Panc1 (cell line): ENCODE results near the gene TMEM9B. TPM values are rescaled to one million over a fixed set of nuclear protein-coding genes. Genes with fewer than 3 reads are reported as not detected.

Experiments
- ATAC-seq: fragments of 200-7000 bp; cut with Tn5 transposase; 2 replicates; pipeline ENCODE4 v1.9.1; 2020; ENCODE audit warnings: mild to moderate bottlenecking, moderate library complexity
- BruUV-seq: library from RNA; stranded (reverse); fragments of 400-500 nt; replicated peaks from 2 replicates; lab custom pipeline; 2021; lab: Mats Ljungman, UMichigan
- CTCF ChIA-PET: fragments of 300-600 bp; sonication (Branson Sonifier 250); formaldehyde crosslinking; loops from one replicate; lab custom pipeline; 2022; ENCODE audit warnings: antibody characterized with exemption; lab: Charles Lee
- POLR2A ChIA-PET: fragments of 300-600 bp; sonication (Branson Sonifier 250); formaldehyde crosslinking; loops from one replicate; lab custom pipeline; 2022; ENCODE audit warnings: antibody characterized with exemption; lab: Charles Lee
- DNase-seq: peaks from one replicate; pipeline ENCODE4 v3.0.0-alpha.2; 2010; ENCODE audit warnings: low read depth, low spot score
- H3K27ac ChIP-seq: 2 replicates; pipeline ENCODE4 v1.5.1; 2011; ENCODE audit warnings: mild to moderate bottlenecking, low read length, inconsistent platforms
- H3K27me3 ChIP-seq: fragments of 200-500 bp; sonication (Bioruptor generic); 2 replicates; pipeline ENCODE4 v1.6.0; 2014; ENCODE audit warnings: low read length, inconsistent platforms; ENCODE audit not compliant: control insufficient read depth, insufficient read depth
- H3K36me3 ChIP-seq: fragments of 200-500 bp; sonication (Bioruptor generic); 2 replicates; pipeline ENCODE4 v1.5.1; 2014; ENCODE audit warnings: inconsistent platforms, mild to moderate bottlenecking, low read length, moderate library complexity; ENCODE audit not compliant: control insufficient read depth, insufficient read depth
- H3K4me1 ChIP-seq: 2 replicates; pipeline ENCODE4 v1.5.1; 2011; ENCODE audit warnings: inconsistent platforms, mild to moderate bottlenecking, low read length, moderate library complexity; ENCODE audit not compliant: control insufficient read depth, insufficient read depth
- H3K4me3 ChIP-seq, 2 experiments: 2 replicates each; pipeline ENCODE4 v1.5.1; 2011 to 2012; ENCODE audit warnings: low read depth in 2 of 2, low read length in 2 of 2, mild to moderate bottlenecking in 2 of 2, inconsistent platforms in 1 of 2, moderate library complexity in 1 of 2
- H3K9me3 ChIP-seq: fragments of 200-500 bp; sonication (Bioruptor generic); 2 replicates; pipeline ENCODE4 v1.5.1; 2014; ENCODE audit warnings: low read depth, mild to moderate bottlenecking, inconsistent platforms, low read length, moderate library complexity; ENCODE audit not compliant: control insufficient read depth, insufficient read depth
- CTCF ChIP-seq: fragments of 450-650 bp; IDR thresholded peaks from 2 replicates; pipeline ENCODE4 v1.5.1; 2017; ENCODE audit warnings: mild to moderate bottlenecking
- POLR2AphosphoS5 ChIP-seq: IDR thresholded peaks from 2 replicates; pipeline ENCODE4 v1.6.1; 2012; ENCODE audit warnings: mild to moderate bottlenecking, low read depth, low read length, moderate library complexity
- REST ChIP-seq, 2 experiments: IDR thresholded peaks; 2 replicates each; pipeline ENCODE4 v1.6.1; 2011 to 2012; ENCODE audit warnings: low read depth in 2 of 2, control low read depth in 1 of 2, low read length in 1 of 2, mild to moderate bottlenecking in 1 of 2, moderate library complexity in 1 of 2; ENCODE audit not compliant: insufficient read depth in 1 of 2
- SIN3A ChIP-seq: IDR thresholded peaks from 2 replicates; pipeline ENCODE4 v1.6.1; 2012; ENCODE audit warnings: low read depth, mild to moderate bottlenecking, low read length, moderate library complexity, borderline replicate concordance; ENCODE audit not compliant: insufficient read depth
- TCF7L2 ChIP-seq: IDR thresholded peaks from 2 replicates; pipeline ENCODE4 v1.6.1; 2011; ENCODE audit warnings: mild to moderate bottlenecking, low read depth, low read length, inconsistent platforms
- in situ Hi-C: cut with HindIII; loops from 2 replicates; pipeline ENCODE4 v1.10.0; 2016; ENCODE audit warnings: low sequenced_read_pairs, low pct_unique_long_range_greater_than_20kb
- intact Hi-C: fragments of 100-400 bp; cut with micrococcal nuclease; formaldehyde crosslinking; loops from one replicate; pipeline ENCODE4 v1.10.0; 2022; ENCODE audit not compliant: unreplicated experiment
- total RNA-seq: library from RNA; stranded (reverse); gene quantifications from one replicate; pipeline ENCODE4 v1.2.1, GENCODE V29; 2021; ENCODE audit not compliant: unreplicated experiment

Gene TMEM9B
- total RNA-seq, 1 experiment from 2014 or later, result 76.2 TPM

GRCh38 chr11:8925711-8926110 is 38.5 kb downstream of the TMEM9B start:
- TF ChIP-seq POLR2AphosphoS5, result no peak
- TF ChIP-seq SIN3A, result no peak
- TF ChIP-seq TCF7L2, result no peak
- TF ChIP-seq CTCF, result no peak
- no peak for TF ChIP-seq REST (IDR thresholded peaks at IDR 0.05; ENCODE audit: insufficient read depth in 1 of 2, low read depth in 2 of 2, low read length in 1 of 2)
- ChIA-PET POLR2A (no interaction called here), CTCF (no interaction called here)
- no peak for ATAC-seq
- BruUV-seq, result no TSS peak
- Histone ChIP-seq H3K36me3 (no peaks in the 10 kb centered on the region), H3K27me3 (no peaks in the 10 kb centered on the region), H3K4me3 (no peak overlapping the region), H3K27ac (no peak overlapping the region), H3K9me3 (no peaks in the 10 kb centered on the region), H3K4me1 (no peaks in the 10 kb centered on the region)
- intact Hi-C loops, result no loop called here
- no peak for DNase-seq
- in situ Hi-C loops, result no loop called here

- intact Hi-C loops (no loop called here), in situ Hi-C loops (no loop called here)
- Histone ChIP-seq H3K9me3 (no peaks in the 10 kb centered on the region), H3K27ac (no peak overlapping the region), H3K4me1 (peaks cover 4% of the 10 kb centered on the region; the same call in 1 of the 2 replicates), H3K27me3 (no peaks in the 10 kb centered on the region), H3K4me3 (no peak overlapping the region), H3K36me3 (peaks cover 10% of the 10 kb centered on the region)
- DNase-seq (no peak), ATAC-seq (no peak)
- ChIA-PET POLR2A (no interaction called here), CTCF (interaction anchor here (0.7 kb wide), 1 partner anchor 109 kb away, joined by 3 read pairs; no protein-coding TSS in a partner anchor)
- no peak for TF ChIP-seq REST (IDR thresholded peaks at IDR 0.05; ENCODE audit: insufficient read depth in 1 of 2, low read depth in 2 of 2, low read length in 1 of 2)
- no peak for TF ChIP-seq POLR2AphosphoS5
- TF ChIP-seq SIN3A, result no peak
- no peak for TF ChIP-seq CTCF
- no peak for TF ChIP-seq TCF7L2
- no TSS peak for BruUV-seq
These were observed 41.6 kb downstream of the TMEM9B start for GRCh38 chr11:8922691-8923090.
